Measurements from ENCODE around the gene FANCE.

The FANCE gene

GRCh38 chr6:35485402-35485877 is 33.3 kb downstream of the FANCE start:
- DNase-seq (ENCODE audit: low read depth): no peak

GRCh38 chr6:35486005-35486925 is 34.1 kb downstream of the FANCE start:
- DNase-seq (ENCODE audit: low read depth): no peak

GRCh38 chr6:35487658-35488516 is 35.7 kb downstream of the FANCE start:
- no peak for DNase-seq (ENCODE audit: low read depth)

GRCh38 chr6:35488517-35488862 is 36.4 kb downstream of the FANCE start:
- DNase-seq (ENCODE audit: low read depth): no peak

GRCh38 chr6:35489066-35489465 is 36.9 kb downstream of the FANCE start:
- no peak for DNase-seq (ENCODE audit: low read depth)

- no peak for DNase-seq (ENCODE audit: low read depth)
These were observed 38.1 kb downstream of the FANCE start for GRCh38 chr6:35489995-35490791.

- no peak for DNase-seq (ENCODE audit: low read depth)
These were observed 38.9 kb downstream of the FANCE start for GRCh38 chr6:35490821-35491557.

GRCh38 chr6:35491558-35492257 is 39.6 kb downstream of the FANCE start:
- no peak for DNase-seq (ENCODE audit: low read depth)

GRCh38 chr6:35492258-35492973 is 40.3 kb downstream of the FANCE start:
- DNase-seq (ENCODE audit: low read depth): no peak

GRCh38 chr6:35492974-35493284 is 40.8 kb downstream of the FANCE start:
- no peak for DNase-seq (ENCODE audit: low read depth)

- DNase-seq (ENCODE audit: low read depth): no peak
These were observed 41.3 kb downstream of the FANCE start for GRCh38 chr6:35493307-35493983.

GRCh38 chr6:35494161-35494563 is 42.0 kb downstream of the FANCE start:
- no peak for DNase-seq (ENCODE audit: low read depth)

GRCh38 chr6:35495258-35496035 is 43.3 kb downstream of the FANCE start:
- DNase-seq (ENCODE audit: low read depth): no peak

- DNase-seq (ENCODE audit: low read depth): no peak
These were observed 44.1 kb downstream of the FANCE start for GRCh38 chr6:35496036-35496840.

GRCh38 chr6:35496841-35497570 is 44.9 kb downstream of the FANCE start, which contains the start of gene TEAD3:
Gene TEAD3, minus strand, starts transcription at chr6:35497079.
- DNase-seq (ENCODE audit: low read depth): peak; percentile 33

GRCh38 chr6:35497571-35498421 is 45.7 kb downstream of the FANCE start:
- peak; percentile 43 for DNase-seq (ENCODE audit: low read depth)
